Measurements from ENCODE around the gene CELSR1. TPM values are rescaled to one million over a fixed set of nuclear protein-coding genes. Genes with fewer than 3 reads are reported as not detected.

Gene CELSR1
- total RNA-seq, 1 donor from 2014 or later = 16.0 TPM

DNA sequence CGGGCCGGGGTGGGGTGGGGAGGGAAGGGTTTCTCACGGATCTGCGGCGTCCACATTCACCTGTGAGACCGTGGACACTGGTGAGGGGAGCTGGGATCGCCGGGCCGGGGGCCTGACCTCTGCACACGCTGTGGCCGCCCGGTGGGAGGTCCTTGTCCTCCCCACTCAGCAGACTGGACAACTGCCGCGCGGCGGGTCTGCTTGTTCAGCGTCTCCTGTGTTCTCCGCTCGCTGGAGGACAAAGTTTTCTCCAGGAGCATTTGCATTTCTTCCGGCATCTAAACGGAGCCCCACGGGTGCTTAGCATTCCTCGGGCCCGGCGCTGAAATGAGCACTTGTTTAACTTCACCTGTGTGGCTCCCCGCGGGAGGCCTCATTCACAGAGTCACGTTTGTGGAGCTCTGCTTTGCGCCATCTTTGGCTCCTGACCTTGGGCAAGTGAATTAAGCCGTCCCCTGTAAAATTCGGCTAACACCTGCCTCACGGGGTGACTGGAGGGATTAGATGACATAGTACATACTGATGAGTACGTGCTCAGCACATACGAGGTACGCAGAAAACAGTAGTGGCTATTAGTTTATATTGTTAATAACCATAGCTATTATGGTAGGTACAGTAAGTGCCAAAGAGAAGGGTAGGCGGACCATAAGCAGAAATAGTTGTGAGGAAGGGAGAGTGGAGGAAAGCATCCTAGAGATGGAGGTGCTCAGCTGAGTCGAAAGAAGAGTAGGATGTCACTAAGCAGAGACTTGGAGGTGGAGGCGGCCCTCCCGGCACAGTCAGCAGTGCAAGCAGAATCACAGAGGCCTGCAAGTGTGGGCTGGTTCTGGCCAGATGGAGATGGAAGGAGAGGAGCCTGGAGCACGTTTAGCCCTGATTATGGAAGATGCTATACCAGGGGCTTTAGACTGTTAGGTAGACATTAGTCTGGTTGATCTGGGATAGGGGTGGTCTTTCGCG, 201.0 kb downstream of the CELSR1 start:
- no peaks in the 10 kb centered on the region for H3K27me3 Mint-ChIP-seq (ENCODE audit: unreplicated experiment)
- H3K27ac Mint-ChIP-seq (ENCODE audit: unreplicated experiment) = peak overlapping the region; percentile 78
- H3K4me3 Mint-ChIP-seq (ENCODE audit: unreplicated experiment) = peak overlapping the region; percentile 88
- TF ChIP-seq, protein P1, sequence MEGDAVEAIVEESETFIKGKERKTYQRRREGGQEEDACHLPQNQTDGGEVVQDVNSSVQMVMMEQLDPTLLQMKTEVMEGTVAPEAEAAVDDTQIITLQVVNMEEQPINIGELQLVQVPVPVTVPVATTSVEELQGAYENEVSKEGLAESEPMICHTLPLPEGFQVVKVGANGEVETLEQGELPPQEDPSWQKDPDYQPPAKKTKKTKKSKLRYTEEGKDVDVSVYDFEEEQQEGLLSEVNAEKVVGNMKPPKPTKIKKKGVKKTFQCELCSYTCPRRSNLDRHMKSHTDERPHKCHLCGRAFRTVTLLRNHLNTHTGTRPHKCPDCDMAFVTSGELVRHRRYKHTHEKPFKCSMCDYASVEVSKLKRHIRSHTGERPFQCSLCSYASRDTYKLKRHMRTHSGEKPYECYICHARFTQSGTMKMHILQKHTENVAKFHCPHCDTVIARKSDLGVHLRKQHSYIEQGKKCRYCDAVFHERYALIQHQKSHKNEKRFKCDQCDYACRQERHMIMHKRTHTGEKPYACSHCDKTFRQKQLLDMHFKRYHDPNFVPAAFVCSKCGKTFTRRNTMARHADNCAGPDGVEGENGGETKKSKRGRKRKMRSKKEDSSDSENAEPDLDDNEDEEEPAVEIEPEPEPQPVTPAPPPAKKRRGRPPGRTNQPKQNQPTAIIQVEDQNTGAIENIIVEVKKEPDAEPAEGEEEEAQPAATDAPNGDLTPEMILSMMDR (IDR thresholded peaks at IDR 0.05) = no peak
- no peaks in the 10 kb centered on the region for H3K9me3 Mint-ChIP-seq (ENCODE audit: unreplicated experiment)
- H3K4me1 Mint-ChIP-seq (ENCODE audit: unreplicated experiment) = peaks cover 14% of the 10 kb centered on the region
- peaks cover 22% of the 10 kb centered on the region for H3K36me3 Mint-ChIP-seq (ENCODE audit: unreplicated experiment)
- no peak for DNase-seq (ENCODE audit: extremely low spot score, unreplicated experiment)

DNA sequence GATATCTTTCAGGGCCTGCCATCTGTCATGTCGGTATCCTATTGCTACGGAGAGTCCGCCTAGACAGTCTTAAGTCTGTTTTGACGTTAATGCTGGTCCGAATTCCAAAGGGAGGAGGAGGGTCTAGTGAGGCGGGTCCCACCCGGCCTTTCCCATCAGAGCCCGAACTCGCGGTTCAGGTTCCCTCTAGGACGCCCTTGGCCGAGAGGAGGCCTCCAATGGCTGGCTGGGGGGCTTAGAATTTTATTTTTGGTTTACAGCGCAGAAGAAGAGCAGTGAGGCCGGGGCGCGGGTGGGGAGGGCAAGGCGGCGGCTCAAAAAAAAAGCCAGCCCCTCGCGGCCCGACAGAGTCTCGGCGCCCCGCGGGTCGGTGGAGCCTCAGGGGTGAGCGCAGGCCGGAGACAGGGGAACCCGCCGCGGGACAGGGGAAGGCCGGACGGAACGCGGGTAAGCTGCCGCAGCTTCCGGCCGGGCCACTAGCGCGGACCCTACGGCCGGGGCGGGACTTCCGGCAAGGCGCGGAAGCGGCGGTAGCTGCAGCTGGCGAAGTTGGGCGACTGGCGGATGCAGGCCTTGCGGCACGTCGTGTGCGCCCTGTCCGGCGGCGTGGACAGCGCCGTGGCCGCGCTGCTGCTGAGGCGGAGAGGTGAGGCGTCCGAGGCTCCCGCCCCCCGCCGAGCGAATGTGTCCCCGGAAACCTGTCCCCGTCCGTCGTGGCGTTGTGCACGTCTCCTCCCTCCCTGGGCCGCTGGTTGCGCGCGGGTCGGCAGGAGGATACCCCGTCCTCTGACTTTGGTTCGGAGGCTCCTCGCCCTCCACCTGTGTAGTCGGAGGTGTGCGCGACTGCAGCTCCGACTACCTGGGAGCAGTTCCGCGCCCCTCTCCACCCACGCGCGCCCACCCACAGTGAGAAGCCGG, 202.0 kb downstream of the CELSR1 start, which contains the start of gene TRMU:
TRMU (plus strand) TSS at position 514 of the 918 bp plus-strand sequence; CDS start at position 565, 51 bp downstream.
- Mint-ChIP-seq H3K9me3 (ENCODE audit: unreplicated experiment) (no peaks in the 10 kb centered on the region), H3K4me1 (ENCODE audit: unreplicated experiment) (peaks cover 14% of the 10 kb centered on the region), H3K27me3 (ENCODE audit: unreplicated experiment) (no peaks in the 10 kb centered on the region), H3K36me3 (ENCODE audit: unreplicated experiment) (peaks cover 22% of the 10 kb centered on the region), H3K27ac (ENCODE audit: unreplicated experiment) (peak within 1 kb of the TSS; percentile 98), H3K4me3 (ENCODE audit: unreplicated experiment) (peak within 1 kb of the TSS; percentile 88)
- DNase-seq (ENCODE audit: extremely low spot score, unreplicated experiment) = peak; percentile 94
- TF ChIP-seq, protein P1 (IDR thresholded peaks at IDR 0.05) = no peak

DNA sequence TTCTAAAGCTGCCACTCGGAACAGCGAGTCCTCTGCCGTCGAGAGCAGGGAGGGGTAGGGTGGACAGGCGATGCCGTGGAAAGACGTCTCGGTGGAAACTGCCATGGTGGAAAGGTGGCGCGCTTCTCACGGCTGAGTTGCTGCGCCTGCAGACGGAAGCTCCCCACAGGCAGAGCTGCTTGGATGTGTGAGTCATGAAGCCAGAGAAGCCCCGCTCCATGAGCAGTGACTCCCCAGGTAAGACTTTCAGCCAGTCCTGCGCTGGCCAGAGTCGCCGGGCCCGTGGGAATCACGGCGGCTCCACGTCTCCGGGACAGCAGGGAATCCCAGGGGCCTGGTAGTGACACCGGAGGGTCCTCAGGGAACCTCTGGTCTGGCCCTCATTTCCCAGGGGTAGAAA, 205.9 kb downstream of the CELSR1 start:
- Mint-ChIP-seq H3K36me3 (ENCODE audit: unreplicated experiment) (no peaks in the 10 kb centered on the region), H3K4me3 (ENCODE audit: unreplicated experiment) (no peak overlapping the region), H3K9me3 (ENCODE audit: unreplicated experiment) (no peaks in the 10 kb centered on the region), H3K27me3 (ENCODE audit: unreplicated experiment) (no peaks in the 10 kb centered on the region), H3K4me1 (ENCODE audit: unreplicated experiment) (peaks cover 7% of the 10 kb centered on the region), H3K27ac (ENCODE audit: unreplicated experiment) (peak overlapping the region; percentile 44)
- TF ChIP-seq, protein P1 (IDR thresholded peaks at IDR 0.05) = no peak
- DNase-seq (ENCODE audit: extremely low spot score, unreplicated experiment) = no peak

DNA sequence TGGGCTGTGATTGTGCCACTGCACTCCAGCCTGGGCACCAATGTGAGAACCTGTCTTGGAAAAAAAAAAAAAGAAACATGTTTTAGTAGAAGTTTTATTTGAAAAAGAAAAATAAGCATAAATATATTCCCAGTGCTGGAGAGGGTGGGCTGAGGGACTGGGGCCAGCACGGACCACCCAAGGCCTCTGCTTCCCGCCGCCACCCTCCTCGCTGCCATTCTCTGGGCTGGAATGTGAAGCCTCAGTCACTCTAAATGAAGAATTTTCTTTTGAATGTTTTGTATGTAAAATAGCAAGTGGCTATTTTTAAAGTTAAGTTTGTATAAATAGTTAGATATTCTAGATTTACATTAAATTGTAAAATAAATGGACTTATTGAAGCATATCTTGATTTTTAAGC, 207.0 kb downstream of the CELSR1 start:
- no peak for DNase-seq (ENCODE audit: extremely low spot score, unreplicated experiment)
- H3K27ac Mint-ChIP-seq (ENCODE audit: unreplicated experiment) = no peak overlapping the region
- TF ChIP-seq, protein P1 (IDR thresholded peaks at IDR 0.05) = no peak
- no peaks in the 10 kb centered on the region for H3K36me3 Mint-ChIP-seq (ENCODE audit: unreplicated experiment)
- no peak overlapping the region for H3K4me3 Mint-ChIP-seq (ENCODE audit: unreplicated experiment)
- no peaks in the 10 kb centered on the region for H3K9me3 Mint-ChIP-seq (ENCODE audit: unreplicated experiment)
- no peaks in the 10 kb centered on the region for H3K27me3 Mint-ChIP-seq (ENCODE audit: unreplicated experiment)
- peaks cover 4% of the 10 kb centered on the region for H3K4me1 Mint-ChIP-seq (ENCODE audit: unreplicated experiment)
